ENCODE data around the gene SMARCA4.

GRCh38 chr19:10988380-10988779 lies 27.6 kb downstream of the SMARCA4 start:
- TF ChIP-seq CTCF (conservative IDR thresholded peaks at IDR 0.05; ENCODE audit: low read depth in 2 of 2) (no peak), ZNF331 (CRISPR knock-in tag; IDR thresholded peaks at IDR 0.05; ENCODE audit: low read depth) (no peak), EZH2phosphoT487 (IDR thresholded peaks at IDR 0.05; ENCODE audit: unreplicated experiment) (no peak), POLR2AphosphoS5 (IDR thresholded peaks at IDR 0.05; ENCODE audit: low read depth) (no peak), EZH2 (IDR thresholded peaks at IDR 0.05; ENCODE audit: low read depth, unreplicated experiment) (no peak)

Measured in GM23338 (cell line).